ENCODE data around the gene GRK4. TPM values are rescaled to one million over a fixed set of nuclear protein-coding genes. Genes with fewer than 3 reads are reported as not detected.

GRK4 gene
- total RNA-seq, 1 donor from 2014 or later = 1.3 TPM

DNA sequence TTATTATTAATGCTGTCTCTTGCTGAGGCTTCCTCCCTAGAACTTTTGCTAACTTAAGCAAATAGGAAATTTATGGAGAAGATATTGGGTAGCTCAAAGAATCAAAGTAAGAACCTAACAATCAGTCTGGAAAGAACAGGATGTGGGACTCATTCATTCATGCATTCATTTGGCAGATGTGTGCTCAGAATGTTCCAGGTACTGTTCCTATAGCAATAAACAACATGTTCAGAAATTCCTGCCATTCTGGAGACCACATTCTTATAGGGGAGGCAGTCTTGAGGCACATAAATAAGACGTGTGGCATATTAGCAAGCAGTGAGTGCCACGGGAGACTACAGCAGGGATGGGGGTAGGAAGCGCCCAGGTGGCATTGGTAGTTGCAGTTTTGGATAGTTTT is 5.0 kb downstream of the GRK4 start:
- TF ChIP-seq, protein P1, sequence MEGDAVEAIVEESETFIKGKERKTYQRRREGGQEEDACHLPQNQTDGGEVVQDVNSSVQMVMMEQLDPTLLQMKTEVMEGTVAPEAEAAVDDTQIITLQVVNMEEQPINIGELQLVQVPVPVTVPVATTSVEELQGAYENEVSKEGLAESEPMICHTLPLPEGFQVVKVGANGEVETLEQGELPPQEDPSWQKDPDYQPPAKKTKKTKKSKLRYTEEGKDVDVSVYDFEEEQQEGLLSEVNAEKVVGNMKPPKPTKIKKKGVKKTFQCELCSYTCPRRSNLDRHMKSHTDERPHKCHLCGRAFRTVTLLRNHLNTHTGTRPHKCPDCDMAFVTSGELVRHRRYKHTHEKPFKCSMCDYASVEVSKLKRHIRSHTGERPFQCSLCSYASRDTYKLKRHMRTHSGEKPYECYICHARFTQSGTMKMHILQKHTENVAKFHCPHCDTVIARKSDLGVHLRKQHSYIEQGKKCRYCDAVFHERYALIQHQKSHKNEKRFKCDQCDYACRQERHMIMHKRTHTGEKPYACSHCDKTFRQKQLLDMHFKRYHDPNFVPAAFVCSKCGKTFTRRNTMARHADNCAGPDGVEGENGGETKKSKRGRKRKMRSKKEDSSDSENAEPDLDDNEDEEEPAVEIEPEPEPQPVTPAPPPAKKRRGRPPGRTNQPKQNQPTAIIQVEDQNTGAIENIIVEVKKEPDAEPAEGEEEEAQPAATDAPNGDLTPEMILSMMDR (IDR thresholded peaks at IDR 0.05) = no peak
- TF ChIP-seq EZH2phosphoT487 (IDR thresholded peaks at IDR 0.05) (no peak), EZH2 (IDR thresholded peaks at IDR 0.05) (no peak)
- Mint-ChIP-seq H3K27ac (no peak overlapping the region), H3K27me3 (ENCODE audit: insufficient read depth, low read depth) (peaks cover 4% of the 10 kb centered on the region), H3K4me3 (no peak overlapping the region), H3K36me3 (no peaks in the 10 kb centered on the region), H3K9me3 (no peaks in the 10 kb centered on the region), H3K4me1 (peaks cover 7% of the 10 kb centered on the region)
- Histone ChIP-seq H3K36me3 (no peaks in the 10 kb centered on the region), H3K27ac (no peak overlapping the region), H3K9me3 (ENCODE audit: low read depth) (no peaks in the 10 kb centered on the region), H3K27me3 (peaks cover 11% of the 10 kb centered on the region), H2AFZ (replicated peaks) (no peak overlapping the region), H3K4me1 (no peaks in the 10 kb centered on the region), H3F3A (ENCODE audit: low read depth) (no peaks in the 10 kb centered on the region), H3K4me2 (no peak overlapping the region), H3K79me2 (ENCODE audit: low read depth) (no peaks in the 10 kb centered on the region), H3K9ac (no peak overlapping the region), H3K4me3 (no peak overlapping the region), H4K20me1 (ENCODE audit: low read depth) (no peaks in the 10 kb centered on the region)
- no peak for DNase-seq (ENCODE audit: low spot score)

DNA sequence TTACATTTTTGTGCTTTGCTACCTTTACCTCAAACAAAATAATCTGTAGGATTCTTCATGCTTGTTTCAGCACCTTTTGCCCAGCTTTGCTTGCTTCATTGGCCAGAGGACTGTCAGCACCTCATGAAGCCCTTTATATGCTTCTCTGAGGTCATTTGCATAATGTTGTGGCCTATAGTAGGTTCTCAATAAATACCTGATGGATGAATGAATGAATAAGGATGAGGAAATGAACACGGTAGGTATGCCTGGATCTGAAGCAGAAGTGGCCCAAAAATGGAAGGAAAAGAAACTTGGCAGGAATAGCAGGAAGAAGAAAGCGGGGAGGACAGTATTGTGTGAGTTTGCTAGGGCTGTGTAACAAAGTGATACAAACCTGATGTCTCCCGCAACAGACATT is 7.9 kb downstream of the GRK4 start:
- Mint-ChIP-seq H3K9me3 (no peaks in the 10 kb centered on the region), H3K4me3 (no peak overlapping the region), H3K27ac (no peak overlapping the region), H3K27me3 (ENCODE audit: insufficient read depth, low read depth) (peaks cover 5% of the 10 kb centered on the region), H3K4me1 (no peaks in the 10 kb centered on the region), H3K36me3 (no peaks in the 10 kb centered on the region)
- Histone ChIP-seq H3K79me2 (ENCODE audit: low read depth) (no peaks in the 10 kb centered on the region), H3K4me1 (no peaks in the 10 kb centered on the region), H3K9me3 (ENCODE audit: low read depth) (no peaks in the 10 kb centered on the region), H2AFZ (replicated peaks) (no peak overlapping the region), H3K4me2 (no peak overlapping the region), H3K27ac (no peak overlapping the region), H3K4me3 (no peak overlapping the region), H3F3A (ENCODE audit: low read depth) (no peaks in the 10 kb centered on the region), H3K9ac (no peak overlapping the region), H4K20me1 (ENCODE audit: low read depth) (no peaks in the 10 kb centered on the region), H3K36me3 (no peaks in the 10 kb centered on the region), H3K27me3 (no peaks in the 10 kb centered on the region)
- no peak for DNase-seq (ENCODE audit: low spot score)
- TF ChIP-seq EZH2 (IDR thresholded peaks at IDR 0.05) (no peak), EZH2phosphoT487 (IDR thresholded peaks at IDR 0.05) (no peak)
- TF ChIP-seq, protein P1 (IDR thresholded peaks at IDR 0.05) = no peak

DNA sequence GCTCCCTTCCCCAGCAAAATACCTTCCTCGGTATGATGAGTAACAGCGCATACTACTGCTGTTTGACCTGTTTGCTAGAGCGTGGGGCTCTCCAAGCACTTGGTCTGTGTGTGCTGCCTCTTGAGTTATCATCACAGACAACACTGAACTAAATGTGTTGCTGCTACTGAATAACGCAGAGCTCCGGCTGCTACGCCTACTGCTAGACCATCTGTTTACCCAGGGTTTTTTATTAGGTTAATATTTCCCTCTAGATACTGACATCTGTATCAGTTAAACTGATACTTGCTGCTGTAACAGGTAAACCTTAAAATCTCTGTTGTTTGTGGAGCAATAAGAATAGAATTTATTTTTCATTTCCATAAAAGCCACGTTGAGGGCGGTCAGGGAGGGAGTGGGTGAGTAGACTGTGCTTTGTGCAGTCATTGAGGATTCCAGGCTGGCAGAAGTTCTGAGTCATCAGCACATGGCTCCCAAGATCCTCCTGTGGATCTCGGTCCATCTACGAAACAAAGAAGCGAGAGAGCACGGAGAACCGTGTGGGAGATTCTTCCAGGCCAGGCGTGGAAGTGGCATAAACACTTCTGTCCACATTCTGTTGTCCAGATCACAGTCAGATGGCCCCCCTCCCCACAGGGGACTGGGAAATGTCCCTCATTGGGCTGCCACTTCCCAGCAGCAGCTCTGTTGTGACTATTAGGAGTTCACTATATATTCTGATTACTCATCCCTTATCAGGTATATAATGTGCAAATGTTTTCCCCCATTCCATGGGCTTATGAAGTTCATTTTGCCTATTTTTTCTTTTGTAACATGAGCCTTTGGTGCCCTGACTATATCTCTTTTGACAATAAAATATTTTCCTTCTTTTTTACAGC is 14.1 kb downstream of the GRK4 start:
- Mint-ChIP-seq H3K9me3 (no peaks in the 10 kb centered on the region), H3K36me3 (no peaks in the 10 kb centered on the region), H3K27me3 (ENCODE audit: insufficient read depth, low read depth) (peaks cover 11% of the 10 kb centered on the region), H3K4me1 (peaks cover 4% of the 10 kb centered on the region), H3K4me3 (no peak overlapping the region), H3K27ac (no peak overlapping the region)
- no peak for TF ChIP-seq EZH2 (IDR thresholded peaks at IDR 0.05)
- TF ChIP-seq EZH2phosphoT487 (IDR thresholded peaks at IDR 0.05) = no peak
- TF ChIP-seq, protein P1 (IDR thresholded peaks at IDR 0.05) = no peak
- H3K36me3 ChIP-seq = no peaks in the 10 kb centered on the region
- H3K27me3 ChIP-seq = no peaks in the 10 kb centered on the region
- DNase-seq (ENCODE audit: low spot score) = no peak
- no peaks in the 10 kb centered on the region for H3K9me3 ChIP-seq (ENCODE audit: low read depth)
- H3K4me1 ChIP-seq = no peaks in the 10 kb centered on the region
- H3K9ac ChIP-seq = no peak overlapping the region
- H3K4me2 ChIP-seq = no peak overlapping the region
- H3K79me2 ChIP-seq (ENCODE audit: low read depth) = no peaks in the 10 kb centered on the region
- no peaks in the 10 kb centered on the region for H4K20me1 ChIP-seq (ENCODE audit: low read depth)
- H3F3A ChIP-seq (ENCODE audit: low read depth) = no peaks in the 10 kb centered on the region
- no peak overlapping the region for H3K27ac ChIP-seq
- H3K4me3 ChIP-seq = no peak overlapping the region
- no peak overlapping the region for H2AFZ ChIP-seq (replicated peaks)
